Vagina (tissue), 2 donors: ENCODE data around the gene PACRG. TPM values are rescaled to one million over a fixed set of nuclear protein-coding genes. Genes with fewer than 3 reads are reported as not detected.

Experiments
- DNase-seq, 2 donors: peaks; one replicate each; pipeline ENCODE4 v3.0.0-alpha.2; 2017; ENCODE audit errors: extremely low spot score in 2 of 2
- H3K27ac ChIP-seq: fragments of 200-600 bp; sonication (generic); one replicate; pipeline ENCODE4 v1.5.1; 2019
- H3K27me3 ChIP-seq: fragments of 200-600 bp; sonication (generic); one replicate; pipeline ENCODE4 v1.5.1; 2019
- H3K36me3 ChIP-seq, 2 donors: fragments of 200-600 bp; sonication (generic); one replicate each; pipeline ENCODE4 v1.5.1; 2017 to 2019
- H3K4me1 ChIP-seq: fragments of 200-600 bp; sonication (generic); one replicate; pipeline ENCODE4 v1.5.1; 2019
- H3K4me3 ChIP-seq, 2 donors: fragments of 200-600 bp; sonication (generic); 1 replicate in 1 of 2; 2 replicates in 1 of 2; pipeline ENCODE4 v1.5.1; 2016 to 2019
- H3K9me3 ChIP-seq: fragments of 200-600 bp; sonication (generic); one replicate; pipeline ENCODE4 v1.5.1; 2019
- POLR2A ChIP-seq, 2 donors: fragments of 450-650 bp; IDR thresholded peaks; one replicate each; pipeline ENCODE4 v1.6.1; 2017; ENCODE audit warnings: antibody characterized with exemption in 2 of 2, mild to moderate bottlenecking in 2 of 2, moderate library complexity in 2 of 2
- POLR2AphosphoS5 ChIP-seq, 2 donors: sonication (generic); formaldehyde crosslinking; IDR thresholded peaks; one replicate each; pipeline ENCODE4 v1.9.0; 2017; ENCODE audit warnings: antibody characterized with exemption in 2 of 2, mild to moderate bottlenecking in 2 of 2, low read depth in 1 of 2; ENCODE audit not compliant: insufficient read depth in 1 of 2
- intact Hi-C: fragments of 100-400 bp; cut with DNase I; formaldehyde crosslinking; loops from one replicate; pipeline ENCODE4 v1.15.1; 2023
- total RNA-seq: library from RNA; depleted of rRNA; stranded (reverse); fragments of >200 nt; gene quantifications from one replicate; pipeline ENCODE4 v1.2.3, GENCODE V29; 2016
- TF ChIP-seq, protein P1 (sequence below), 3 experiments: fragments of 450-650 bp in 2 of 3; fragments of 200-600 bp in 1 of 3; sonication (generic) in 1 of 3; IDR thresholded peaks; one replicate each; pipeline ENCODE4 v1.5.1; 2017 to 2019; ENCODE audit warnings: antibody characterized with exemption in 3 of 3, mild to moderate bottlenecking in 2 of 3, moderate library complexity in 2 of 3

The PACRG gene
- total RNA-seq, 1 donor from 2014 or later, result not detected

DNA sequence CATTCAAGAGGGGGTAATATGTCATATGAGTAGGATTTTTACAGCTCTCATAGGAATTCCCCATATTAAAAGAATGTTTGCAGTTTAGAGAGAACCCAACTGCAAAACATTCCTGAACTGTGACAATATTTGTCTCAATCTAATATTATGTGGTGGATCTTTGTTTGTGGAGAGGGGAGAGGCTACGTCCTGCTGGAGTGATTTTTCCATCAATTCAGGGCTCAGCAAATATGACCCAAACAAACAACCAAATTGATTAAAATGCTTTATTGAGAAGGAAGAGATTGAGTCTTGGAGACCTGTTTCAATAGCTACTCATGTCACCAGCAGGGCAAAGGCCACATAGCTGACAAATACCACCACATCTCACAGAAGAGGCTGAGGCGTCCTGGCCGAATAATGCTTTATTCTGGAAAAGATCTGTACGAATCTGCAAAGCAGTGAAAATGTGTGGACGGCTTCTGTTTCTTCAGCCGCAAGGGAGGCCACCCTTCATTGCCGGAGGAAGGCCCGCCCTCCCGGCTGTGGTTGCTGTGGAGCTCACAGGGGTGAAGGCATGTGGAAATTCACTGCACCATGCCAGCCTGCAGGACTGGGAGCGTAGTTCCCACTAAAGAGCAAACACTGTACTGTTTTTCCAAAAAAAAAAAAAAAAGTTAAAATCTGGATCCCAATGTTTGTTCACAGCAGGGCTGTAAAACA is 597.1 kb downstream of the PACRG start:
- no peak overlapping the region for H3K27ac ChIP-seq
- no peaks in the 10 kb centered on the region for H3K36me3 ChIP-seq
- no peak for TF ChIP-seq POLR2AphosphoS5 (IDR thresholded peaks at IDR 0.05; ENCODE audit: insufficient read depth in 1 of 2, low read depth in 1 of 2)
- TF ChIP-seq, protein P1, sequence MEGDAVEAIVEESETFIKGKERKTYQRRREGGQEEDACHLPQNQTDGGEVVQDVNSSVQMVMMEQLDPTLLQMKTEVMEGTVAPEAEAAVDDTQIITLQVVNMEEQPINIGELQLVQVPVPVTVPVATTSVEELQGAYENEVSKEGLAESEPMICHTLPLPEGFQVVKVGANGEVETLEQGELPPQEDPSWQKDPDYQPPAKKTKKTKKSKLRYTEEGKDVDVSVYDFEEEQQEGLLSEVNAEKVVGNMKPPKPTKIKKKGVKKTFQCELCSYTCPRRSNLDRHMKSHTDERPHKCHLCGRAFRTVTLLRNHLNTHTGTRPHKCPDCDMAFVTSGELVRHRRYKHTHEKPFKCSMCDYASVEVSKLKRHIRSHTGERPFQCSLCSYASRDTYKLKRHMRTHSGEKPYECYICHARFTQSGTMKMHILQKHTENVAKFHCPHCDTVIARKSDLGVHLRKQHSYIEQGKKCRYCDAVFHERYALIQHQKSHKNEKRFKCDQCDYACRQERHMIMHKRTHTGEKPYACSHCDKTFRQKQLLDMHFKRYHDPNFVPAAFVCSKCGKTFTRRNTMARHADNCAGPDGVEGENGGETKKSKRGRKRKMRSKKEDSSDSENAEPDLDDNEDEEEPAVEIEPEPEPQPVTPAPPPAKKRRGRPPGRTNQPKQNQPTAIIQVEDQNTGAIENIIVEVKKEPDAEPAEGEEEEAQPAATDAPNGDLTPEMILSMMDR (IDR thresholded peaks at IDR 0.05), result no peak
- no peak for TF ChIP-seq POLR2A (IDR thresholded peaks at IDR 0.05)
- peaks cover 16% of the 10 kb centered on the region for H3K4me1 ChIP-seq
- H3K27me3 ChIP-seq, result no peaks in the 10 kb centered on the region
- intact Hi-C loops, result no loop called here
- H3K9me3 ChIP-seq, result no peaks in the 10 kb centered on the region
- H3K4me3 ChIP-seq, result no peak overlapping the region
- DNase-seq, result no peak

DNA sequence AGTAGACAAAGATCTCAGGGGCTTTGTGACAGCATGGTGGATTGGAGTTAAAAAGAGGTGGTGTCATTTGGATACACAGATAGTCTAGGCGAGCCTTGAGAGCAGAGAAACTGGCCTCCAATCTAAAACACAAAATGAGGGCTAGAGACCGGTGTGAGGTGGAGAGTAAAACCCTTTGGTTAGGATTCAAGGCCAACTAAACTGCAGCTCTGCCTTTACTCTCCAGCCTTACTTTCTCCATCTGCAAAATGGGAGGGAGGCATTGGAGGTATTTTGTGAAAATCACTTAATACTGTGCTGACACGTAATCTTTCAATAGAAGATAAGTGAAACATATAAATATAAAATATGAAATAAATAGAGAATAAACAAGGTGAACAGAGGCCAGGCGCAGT is 597.6 kb downstream of the PACRG start:
- Histone ChIP-seq H3K27ac (no peak overlapping the region), H3K36me3 (no peaks in the 10 kb centered on the region), H3K4me1 (peaks cover 16% of the 10 kb centered on the region), H3K9me3 (no peaks in the 10 kb centered on the region), H3K27me3 (no peaks in the 10 kb centered on the region), H3K4me3 (no peak overlapping the region)
- TF ChIP-seq POLR2AphosphoS5 (IDR thresholded peaks at IDR 0.05; ENCODE audit: insufficient read depth in 1 of 2, low read depth in 1 of 2) (no peak), POLR2A (IDR thresholded peaks at IDR 0.05) (no peak)
- TF ChIP-seq, protein P1 (IDR thresholded peaks at IDR 0.05), result no peak
- intact Hi-C loops, result no loop called here
- no peak for DNase-seq

DNA sequence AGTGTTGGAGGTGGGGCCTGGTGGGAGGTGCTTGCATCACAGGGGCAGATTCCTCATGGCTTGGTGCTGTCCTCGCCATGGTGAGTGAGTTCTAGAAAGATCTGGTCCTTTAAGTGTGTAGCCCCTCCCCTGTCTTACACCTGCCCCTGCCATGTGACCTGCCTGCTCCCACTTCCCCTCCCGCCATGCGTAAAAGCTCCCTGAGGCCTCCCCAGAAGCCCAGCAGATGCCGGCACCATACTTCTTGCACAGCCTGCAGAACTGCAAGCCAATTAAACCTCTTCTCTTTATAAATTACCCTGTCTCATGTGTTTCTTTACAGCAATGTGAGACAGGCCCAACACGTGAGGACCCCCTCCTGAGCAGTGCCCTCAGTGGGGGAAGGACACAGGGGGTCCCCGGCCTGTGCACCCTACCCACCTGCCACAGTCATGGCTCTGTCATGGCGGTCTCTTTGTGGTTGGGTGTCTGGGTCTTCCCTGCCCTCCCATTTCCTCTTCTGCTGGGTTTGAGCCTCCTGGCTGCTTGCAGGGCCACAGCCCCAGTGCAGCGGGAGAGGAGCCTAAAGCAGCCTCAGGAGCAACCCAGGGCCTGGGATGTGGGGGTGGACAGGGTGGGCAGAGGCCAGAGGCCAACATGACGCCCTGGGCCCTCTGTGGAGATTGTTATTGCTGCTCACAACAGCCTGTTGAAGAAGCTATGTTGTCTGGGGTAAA is 599.5 kb downstream of the PACRG start:
- Histone ChIP-seq H3K4me1 (peaks cover 16% of the 10 kb centered on the region), H3K9me3 (no peaks in the 10 kb centered on the region), H3K27me3 (no peaks in the 10 kb centered on the region), H3K36me3 (no peaks in the 10 kb centered on the region), H3K27ac (no peak overlapping the region), H3K4me3 (no peak overlapping the region)
- intact Hi-C loops, result no loop called here
- no peak for DNase-seq
- TF ChIP-seq, protein P1 (IDR thresholded peaks at IDR 0.05), result no peak
- TF ChIP-seq POLR2AphosphoS5 (IDR thresholded peaks at IDR 0.05; ENCODE audit: insufficient read depth in 1 of 2, low read depth in 1 of 2) (no peak), POLR2A (IDR thresholded peaks at IDR 0.05) (no peak)

DNA sequence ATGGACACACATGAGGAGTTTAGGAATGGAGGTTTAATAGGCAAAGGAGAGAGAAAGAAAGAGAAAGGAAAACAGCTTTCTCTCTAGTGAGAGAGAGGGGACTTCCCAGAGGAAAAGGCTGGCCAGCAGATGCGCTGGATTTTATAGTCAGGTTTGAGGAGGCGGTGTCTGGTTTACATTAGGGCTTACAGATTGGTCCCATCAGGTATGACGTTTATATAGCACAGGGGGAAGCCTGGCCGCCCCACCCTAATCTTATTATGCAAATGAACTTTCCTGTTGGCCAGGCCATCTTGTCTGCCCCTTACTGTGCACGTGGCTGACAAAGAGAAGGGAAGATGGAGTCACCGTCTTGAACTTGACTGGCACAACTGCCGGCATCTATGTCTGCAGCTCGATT is 600.1 kb downstream of the PACRG start:
- intact Hi-C loops, result no loop called here
- Histone ChIP-seq H3K27ac (no peak overlapping the region), H3K27me3 (no peaks in the 10 kb centered on the region), H3K36me3 (no peaks in the 10 kb centered on the region), H3K4me1 (peaks cover 16% of the 10 kb centered on the region), H3K4me3 (no peak overlapping the region), H3K9me3 (no peaks in the 10 kb centered on the region)
- no peak for DNase-seq
- TF ChIP-seq POLR2AphosphoS5 (IDR thresholded peaks at IDR 0.05; ENCODE audit: insufficient read depth in 1 of 2, low read depth in 1 of 2) (no peak), POLR2A (IDR thresholded peaks at IDR 0.05) (no peak)
- TF ChIP-seq, protein P1 (IDR thresholded peaks at IDR 0.05), result no peak

DNA sequence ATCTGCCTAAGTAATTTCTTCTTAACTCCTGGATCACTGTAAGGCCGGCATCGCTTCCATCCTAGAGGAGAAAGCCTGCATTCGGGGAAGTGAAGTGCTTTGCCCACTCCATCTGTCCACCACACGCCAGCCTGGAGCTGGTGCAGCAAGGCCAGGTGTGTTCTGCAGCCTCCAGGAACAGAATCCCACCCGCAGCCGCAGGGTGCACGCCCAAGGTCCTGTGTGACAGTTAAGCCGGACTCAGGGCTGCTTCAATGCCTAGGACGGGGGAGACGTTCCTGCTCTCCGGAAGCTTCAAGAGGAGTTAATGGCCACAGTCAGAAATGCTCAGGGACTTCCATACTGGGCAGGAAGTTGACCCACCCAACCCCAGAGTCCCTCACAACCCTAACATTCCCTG is 600.6 kb downstream of the PACRG start:
- H3K4me1 ChIP-seq, result peaks cover 16% of the 10 kb centered on the region
- no peak overlapping the region for H3K27ac ChIP-seq
- no peaks in the 10 kb centered on the region for H3K27me3 ChIP-seq
- TF ChIP-seq, protein P1 (IDR thresholded peaks at IDR 0.05), result no peak
- TF ChIP-seq POLR2A (IDR thresholded peaks at IDR 0.05) (no peak), POLR2AphosphoS5 (IDR thresholded peaks at IDR 0.05; ENCODE audit: insufficient read depth in 1 of 2, low read depth in 1 of 2) (no peak)
- H3K36me3 ChIP-seq, result no peaks in the 10 kb centered on the region
- H3K9me3 ChIP-seq, result no peaks in the 10 kb centered on the region
- no peak overlapping the region for H3K4me3 ChIP-seq
- intact Hi-C loops, result no loop called here
- no peak for DNase-seq
